ENCODE results near the gene SFRP5.

The SFRP5 gene

GRCh38 chr10:97771913-97772823 lies at the start of gene SFRP5:
Gene SFRP5, minus strand, starts transcription at chr10:97771999. Its CDS starts 166 bp downstream, at chr10:97771833.
- no peak for DNase-seq (ENCODE audit: low read depth, low spot score)

GRCh38 chr10:97820096-97820704 lies 48.4 kb upstream of the SFRP5 start:
- DNase-seq (ENCODE audit: low read depth, low spot score) = no peak

- no peak for DNase-seq (ENCODE audit: low read depth, low spot score)
Measured at GRCh38 chr10:97818572-97818971, 46.8 kb upstream of the SFRP5 start.

GRCh38 chr10:97816609-97817008 lies 44.8 kb upstream of the SFRP5 start:
- DNase-seq (ENCODE audit: low read depth, low spot score) = no peak

- no peak for DNase-seq (ENCODE audit: low read depth, low spot score)
Measured at GRCh38 chr10:97814996-97815395, 43.2 kb upstream of the SFRP5 start.

GRCh38 chr10:97813311-97813710 lies 41.5 kb upstream of the SFRP5 start:
- DNase-seq (ENCODE audit: low read depth, low spot score) = no peak

- no peak for DNase-seq (ENCODE audit: low read depth, low spot score)
Measured at GRCh38 chr10:97812696-97813095, 40.9 kb upstream of the SFRP5 start.

GRCh38 chr10:97811958-97812357 lies 40.2 kb upstream of the SFRP5 start:
- DNase-seq (ENCODE audit: low read depth, low spot score) = no peak

GRCh38 chr10:97810446-97810845 lies 38.6 kb upstream of the SFRP5 start:
- peak; percentile 58 for DNase-seq (ENCODE audit: low read depth, low spot score)

GRCh38 chr10:97805949-97806348 lies 34.1 kb upstream of the SFRP5 start:
- no peak for DNase-seq (ENCODE audit: low read depth, low spot score)

GRCh38 chr10:97805096-97805884 lies 33.5 kb upstream of the SFRP5 start:
- no peak for DNase-seq (ENCODE audit: low read depth, low spot score)

GRCh38 chr10:97801422-97801821 lies 29.6 kb upstream of the SFRP5 start:
- no peak for DNase-seq (ENCODE audit: low read depth, low spot score)

GRCh38 chr10:97800474-97800873 lies 28.7 kb upstream of the SFRP5 start:
- DNase-seq (ENCODE audit: low read depth, low spot score) = no peak

- DNase-seq (ENCODE audit: low read depth, low spot score) = no peak
Measured at GRCh38 chr10:97798958-97799610, 27.3 kb upstream of the SFRP5 start.

- no peak for DNase-seq (ENCODE audit: low read depth, low spot score)
Measured at GRCh38 chr10:97796651-97797050, 24.9 kb upstream of the SFRP5 start.

- no peak for DNase-seq (ENCODE audit: low read depth, low spot score)
Measured at GRCh38 chr10:97795886-97796285, 24.1 kb upstream of the SFRP5 start.

GRCh38 chr10:97791824-97792721 lies 20.3 kb upstream of the SFRP5 start:
- peak; percentile 77 for DNase-seq (ENCODE audit: low read depth, low spot score)

- DNase-seq (ENCODE audit: low read depth, low spot score) = no peak
Measured at GRCh38 chr10:97789770-97790397, 18.1 kb upstream of the SFRP5 start.

GRCh38 chr10:97788552-97789442 lies 17.0 kb upstream of the SFRP5 start:
- peak; percentile 32 for DNase-seq (ENCODE audit: low read depth, low spot score)

Data from astrocyte of the hippocampus (primary cell).